ENCODE results near the gene CNR2.
"Not testable (repeated sequence)": the region's sequence is repeated elsewhere in the genome, so short reads cannot be mapped to it uniquely, and the experiment has no call there.

DNA sequence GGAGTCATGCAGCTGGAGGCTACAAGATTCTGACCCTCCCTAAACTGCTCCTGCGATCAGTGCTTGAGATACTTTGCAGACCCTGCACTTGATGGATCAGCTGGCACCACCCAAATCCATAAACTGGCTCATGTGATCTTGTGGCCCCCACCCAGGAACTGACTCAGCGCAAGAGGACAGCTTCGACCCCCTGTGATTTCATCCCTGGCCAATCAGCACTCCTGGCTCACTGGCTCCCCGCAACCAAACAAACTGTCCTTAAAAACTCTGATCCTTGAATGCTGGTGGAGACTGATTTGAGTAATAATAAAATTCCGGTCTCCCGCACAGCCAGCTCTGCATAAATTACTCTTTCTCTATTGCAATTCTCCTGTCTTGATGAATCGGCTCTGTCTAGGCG lies 13.1 kb downstream of the CNR2 start:
- TF ChIP-seq POLR2A (IDR thresholded peaks at IDR 0.05), result not testable (repeated sequence)
- TF ChIP-seq, protein P1, sequence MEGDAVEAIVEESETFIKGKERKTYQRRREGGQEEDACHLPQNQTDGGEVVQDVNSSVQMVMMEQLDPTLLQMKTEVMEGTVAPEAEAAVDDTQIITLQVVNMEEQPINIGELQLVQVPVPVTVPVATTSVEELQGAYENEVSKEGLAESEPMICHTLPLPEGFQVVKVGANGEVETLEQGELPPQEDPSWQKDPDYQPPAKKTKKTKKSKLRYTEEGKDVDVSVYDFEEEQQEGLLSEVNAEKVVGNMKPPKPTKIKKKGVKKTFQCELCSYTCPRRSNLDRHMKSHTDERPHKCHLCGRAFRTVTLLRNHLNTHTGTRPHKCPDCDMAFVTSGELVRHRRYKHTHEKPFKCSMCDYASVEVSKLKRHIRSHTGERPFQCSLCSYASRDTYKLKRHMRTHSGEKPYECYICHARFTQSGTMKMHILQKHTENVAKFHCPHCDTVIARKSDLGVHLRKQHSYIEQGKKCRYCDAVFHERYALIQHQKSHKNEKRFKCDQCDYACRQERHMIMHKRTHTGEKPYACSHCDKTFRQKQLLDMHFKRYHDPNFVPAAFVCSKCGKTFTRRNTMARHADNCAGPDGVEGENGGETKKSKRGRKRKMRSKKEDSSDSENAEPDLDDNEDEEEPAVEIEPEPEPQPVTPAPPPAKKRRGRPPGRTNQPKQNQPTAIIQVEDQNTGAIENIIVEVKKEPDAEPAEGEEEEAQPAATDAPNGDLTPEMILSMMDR (IDR thresholded peaks at IDR 0.05), result not testable (repeated sequence)

Data from vagina (tissue), 2 donors.